ENCODE results near the gene ASXL1.
"Not testable (repeated sequence)": the region's sequence is repeated elsewhere in the genome, so short reads cannot be mapped to it uniquely, and the experiment has no call there.

GRCh38 chr20:32355907-32356621 is 2.1 kb upstream of the ASXL1 start:
- TF ChIP-seq SIN3A (IDR thresholded peaks at IDR 0.05; ENCODE audit: low read depth); POLR2A (IDR thresholded peaks at IDR 0.05; ENCODE audit: borderline replicate concordance, extremely low read depth, insufficient read depth, insufficient read length); CTCF (IDR thresholded peaks at IDR 0.05 in 2 of 3, conservative IDR thresholded peaks at IDR 0.05 in 1 of 3; ENCODE audit: borderline replicate concordance in 1 of 3, insufficient read depth in 1 of 3, low read depth in 2 of 3, low read length in 2 of 3); EZH2phosphoT487 (IDR thresholded peaks at IDR 0.05; ENCODE audit: borderline replicate concordance); EZH2 (IDR thresholded peaks at IDR 0.05); RAD21 (IDR thresholded peaks at IDR 0.05; ENCODE audit: low read depth); SRF (IDR thresholded peaks at IDR 0.05; ENCODE audit: low read depth): not testable (repeated sequence)
